ENCODE data around the gene FADS1.

The FADS1 gene

DNA sequence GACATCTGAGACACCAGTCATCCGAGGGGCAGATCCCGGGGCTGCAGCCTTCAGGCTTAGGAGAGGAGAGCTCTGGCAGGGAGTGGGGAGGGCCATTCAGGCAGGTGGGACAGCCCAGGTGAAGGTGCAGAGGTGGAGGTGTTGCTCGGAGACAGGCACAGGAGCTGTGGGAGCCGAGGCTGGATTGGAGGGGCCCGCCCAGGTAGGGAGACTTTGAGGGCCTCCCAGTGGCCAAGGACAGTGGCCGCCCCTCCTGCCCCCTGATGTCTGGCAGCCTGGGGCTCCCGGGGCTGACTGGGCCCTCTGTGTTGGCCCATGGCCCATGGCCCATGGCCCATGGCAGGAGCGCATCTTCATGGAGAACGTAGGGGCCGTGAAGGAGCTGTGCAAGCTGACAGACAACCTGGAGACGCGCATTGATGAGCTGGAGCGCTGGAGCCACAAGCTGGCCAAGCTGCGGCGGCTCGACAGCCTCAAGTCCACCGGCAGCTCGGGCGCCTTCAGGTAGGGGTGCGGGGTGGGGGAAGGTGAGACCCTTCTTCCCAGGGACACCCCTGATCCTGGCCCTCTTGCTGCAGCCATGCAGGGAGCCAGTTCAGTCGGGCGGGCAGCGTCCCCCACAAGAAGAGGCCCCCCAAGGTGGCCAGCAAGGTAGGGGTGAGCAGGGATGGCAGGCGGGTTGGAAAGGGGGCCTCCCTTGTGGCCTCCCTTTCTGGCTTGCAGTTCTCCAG is 37.7 kb downstream of the FADS1 start:
- in situ Hi-C loops (cut with MboI; ENCODE audit: low sequenced_read_pairs) = no loop called here

DNA sequence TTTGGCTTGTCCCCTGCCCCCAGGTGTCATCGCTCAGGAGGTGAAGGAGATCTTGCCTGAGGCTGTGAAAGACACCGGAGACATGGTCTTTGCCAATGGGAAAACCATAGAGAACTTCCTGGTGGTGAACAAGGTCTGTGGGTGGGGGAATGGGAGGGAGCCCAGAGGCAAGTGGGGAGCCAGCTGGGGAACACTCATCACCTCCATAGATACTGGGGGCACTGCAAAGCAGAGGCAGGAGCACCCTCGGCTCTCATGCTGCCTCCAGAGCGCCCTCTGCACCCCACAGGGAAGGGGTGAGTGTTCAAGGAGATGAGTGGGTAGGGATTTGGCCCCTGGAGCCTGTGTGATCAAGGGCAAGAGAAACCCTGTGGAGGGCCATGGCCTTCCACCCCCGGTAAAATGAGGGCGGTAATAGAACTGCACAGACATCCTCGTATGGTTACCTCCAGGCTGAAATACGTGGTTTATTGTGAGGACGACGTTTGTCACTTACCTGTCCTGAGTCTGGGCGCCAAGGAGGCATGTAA is 38.4 kb downstream of the FADS1 start:
- in situ Hi-C loops (cut with MboI; ENCODE audit: low sequenced_read_pairs) = no loop called here

DNA sequence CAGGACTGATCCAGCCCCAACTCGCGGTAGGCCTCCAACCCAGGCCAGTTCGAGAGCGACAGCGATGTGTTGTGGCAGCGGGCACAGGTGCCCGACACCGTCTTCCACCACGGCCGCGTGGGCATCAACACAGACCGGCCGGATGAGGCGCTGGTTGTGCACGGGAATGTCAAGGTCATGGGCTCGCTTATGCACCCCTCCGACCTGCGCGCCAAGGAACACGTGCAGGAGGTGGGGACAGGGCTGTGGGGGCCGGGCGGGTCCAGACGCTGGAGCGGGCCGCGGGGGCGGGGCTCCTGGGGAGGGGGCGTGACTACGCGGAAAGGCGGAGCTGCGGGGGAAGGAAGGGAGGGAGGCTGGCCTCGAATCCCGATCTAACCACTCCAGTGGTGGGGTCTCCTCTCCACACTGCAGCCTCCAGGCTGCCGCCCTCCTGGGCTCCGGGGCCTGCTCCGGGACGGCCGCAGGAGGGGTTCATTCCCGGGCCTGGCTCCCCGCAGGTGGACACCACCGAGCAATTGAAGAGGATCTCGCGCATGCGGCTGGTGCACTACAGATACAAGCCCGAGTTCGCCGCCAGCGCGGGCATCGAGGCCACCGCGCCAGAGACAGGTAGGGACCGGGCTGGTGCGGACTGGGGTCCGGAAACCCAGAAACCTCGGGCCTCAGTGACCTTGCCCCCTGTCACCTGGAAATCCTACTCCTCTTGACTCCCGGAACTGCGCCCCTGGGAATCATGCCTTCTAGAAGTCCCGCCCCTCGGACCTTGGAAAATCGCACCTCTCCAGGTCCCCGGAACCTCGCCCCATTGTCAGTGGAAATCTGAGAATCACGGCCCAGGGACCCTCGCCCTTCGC is 39.3 kb downstream of the FADS1 start:
- in situ Hi-C loops (cut with MboI; ENCODE audit: low sequenced_read_pairs) = no loop called here

DNA sequence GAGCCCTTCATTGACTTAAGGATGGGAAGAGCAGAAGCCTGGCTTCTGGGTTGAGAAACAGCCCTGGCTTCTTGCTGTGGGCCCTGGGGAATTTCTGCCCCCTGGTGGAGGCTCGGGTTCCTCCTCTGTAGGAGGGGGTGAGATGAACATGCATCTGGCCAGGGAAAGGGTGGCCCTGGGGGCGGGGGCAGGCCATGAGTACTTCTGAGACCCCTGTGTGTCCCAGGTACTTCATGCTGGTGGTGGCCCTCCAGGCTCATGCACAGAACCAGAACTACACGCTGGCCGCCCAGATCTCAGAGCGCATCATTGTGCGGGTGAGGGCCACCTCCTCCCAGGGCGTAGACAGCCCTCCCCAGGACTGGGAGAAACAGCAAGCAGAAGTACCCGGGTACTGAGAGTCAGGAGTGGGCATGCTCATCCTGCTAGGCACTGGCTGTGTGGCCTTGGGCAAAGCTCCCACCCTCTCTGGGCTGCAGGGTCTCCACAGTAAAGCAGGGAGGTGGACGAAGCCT is 40.2 kb downstream of the FADS1 start:
- in situ Hi-C loops (cut with MboI; ENCODE audit: low sequenced_read_pairs) = no loop called here

DNA sequence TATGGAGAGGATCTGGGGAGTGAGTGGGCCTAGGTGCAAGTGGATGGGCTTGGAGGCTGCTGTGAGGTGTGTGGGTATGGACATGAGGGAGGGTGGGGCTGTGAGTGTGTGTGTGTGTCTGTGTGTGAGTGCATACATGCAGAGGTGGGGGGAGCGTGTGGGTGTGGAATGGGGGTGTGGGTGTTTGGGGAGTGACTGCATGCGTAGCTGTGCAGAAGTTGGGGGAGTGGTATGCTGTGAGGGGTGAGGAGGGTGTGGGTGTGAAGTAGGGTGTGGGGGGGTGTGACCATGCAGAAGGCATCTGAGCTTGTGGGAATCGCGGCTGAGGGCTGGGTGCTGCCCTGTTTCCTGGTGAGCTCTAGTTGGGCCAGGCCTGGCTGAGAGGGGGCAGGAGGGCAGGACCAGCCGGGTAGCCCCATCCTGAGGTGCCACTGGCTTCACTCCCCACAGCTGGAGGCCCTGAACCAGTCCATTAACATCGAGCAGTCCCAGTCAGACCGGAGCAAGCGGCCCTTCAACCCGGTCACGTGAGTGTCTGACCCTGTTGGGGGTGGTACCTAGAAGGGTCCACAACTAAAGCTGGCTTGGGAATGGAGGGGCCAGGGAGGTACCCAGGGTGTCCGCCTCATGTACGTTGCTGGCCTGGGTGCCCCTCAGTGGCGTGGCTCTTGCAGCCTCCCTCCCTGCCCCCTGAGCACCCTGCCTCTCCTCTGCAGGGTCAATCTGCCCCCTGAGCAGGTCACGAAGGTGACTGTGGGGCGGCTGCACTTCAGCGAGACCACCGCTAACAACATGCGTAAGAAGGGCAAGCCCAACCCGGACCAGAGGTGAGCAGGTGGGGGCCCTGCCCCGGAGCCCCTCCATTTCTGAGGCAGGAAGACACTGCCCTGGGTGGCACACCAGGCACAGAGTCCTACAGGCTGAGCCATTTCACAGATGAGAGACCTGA is 40.9 kb downstream of the FADS1 start:
- in situ Hi-C loops (cut with MboI; ENCODE audit: low sequenced_read_pairs) = no loop called here

DNA sequence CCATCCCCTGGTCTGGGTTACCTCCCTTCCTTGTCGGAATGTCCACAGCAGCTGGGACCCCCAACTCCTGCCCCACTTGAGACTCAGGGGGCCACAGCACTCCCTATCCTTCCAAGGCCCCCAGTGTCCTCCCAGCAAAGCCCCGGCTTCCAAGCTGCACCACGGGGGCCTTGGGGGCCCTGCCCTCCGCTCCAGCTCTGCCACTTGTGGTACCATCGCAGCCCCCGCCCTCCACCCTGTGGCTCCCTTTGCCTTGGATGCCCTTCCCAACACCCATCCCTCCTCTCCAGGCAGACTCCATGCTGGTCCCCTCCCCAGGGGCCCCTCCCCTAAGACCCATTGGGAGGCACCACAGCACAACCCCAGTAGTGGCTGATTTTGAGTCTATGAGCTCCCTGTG is 41.7 kb downstream of the FADS1 start:
- in situ Hi-C loops (cut with MboI; ENCODE audit: low sequenced_read_pairs) = no loop called here

DNA sequence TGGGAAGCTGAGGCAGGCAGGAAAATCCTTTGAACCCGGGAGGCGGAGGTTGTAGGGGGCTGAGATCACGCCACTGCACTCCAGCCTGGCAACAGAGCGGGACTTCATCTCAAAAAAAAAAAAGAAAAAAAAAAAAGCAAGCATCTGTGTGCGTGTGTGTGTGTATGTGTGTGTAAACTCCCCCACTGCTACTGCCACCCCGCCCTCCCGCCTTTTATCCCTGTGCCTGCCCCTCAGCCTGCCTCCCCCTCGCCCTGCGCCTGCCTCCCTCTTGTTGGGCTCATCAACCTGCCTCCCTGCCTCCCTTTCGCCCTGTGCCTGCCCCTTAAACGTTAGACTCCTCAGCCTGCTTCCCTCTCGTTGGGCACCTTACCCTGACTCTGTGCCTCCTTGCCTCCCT is 42.4 kb downstream of the FADS1 start:
- in situ Hi-C loops (cut with MboI; ENCODE audit: low sequenced_read_pairs) = no loop called here

DNA sequence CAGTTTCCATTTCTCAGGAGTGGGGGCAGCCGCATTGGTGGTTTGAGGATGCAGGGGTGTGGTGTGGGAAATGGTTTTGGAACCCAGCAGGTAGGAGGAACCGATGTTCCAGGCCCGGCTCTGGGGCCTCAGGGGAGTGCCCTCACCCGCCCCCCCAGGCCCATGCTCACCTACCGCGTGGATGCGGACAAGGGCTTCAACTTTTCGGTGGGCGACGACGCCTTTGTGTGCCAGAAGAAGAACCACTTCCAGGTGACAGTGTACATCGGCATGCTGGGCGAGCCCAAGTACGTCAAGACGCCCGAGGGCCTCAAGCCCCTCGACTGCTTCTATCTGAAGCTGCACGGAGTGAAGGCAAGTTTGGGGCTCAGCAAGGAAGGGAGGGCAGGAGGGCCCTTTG is 43.0 kb downstream of the FADS1 start:
- in situ Hi-C loops (cut with MboI; ENCODE audit: low sequenced_read_pairs) = no loop called here

DNA sequence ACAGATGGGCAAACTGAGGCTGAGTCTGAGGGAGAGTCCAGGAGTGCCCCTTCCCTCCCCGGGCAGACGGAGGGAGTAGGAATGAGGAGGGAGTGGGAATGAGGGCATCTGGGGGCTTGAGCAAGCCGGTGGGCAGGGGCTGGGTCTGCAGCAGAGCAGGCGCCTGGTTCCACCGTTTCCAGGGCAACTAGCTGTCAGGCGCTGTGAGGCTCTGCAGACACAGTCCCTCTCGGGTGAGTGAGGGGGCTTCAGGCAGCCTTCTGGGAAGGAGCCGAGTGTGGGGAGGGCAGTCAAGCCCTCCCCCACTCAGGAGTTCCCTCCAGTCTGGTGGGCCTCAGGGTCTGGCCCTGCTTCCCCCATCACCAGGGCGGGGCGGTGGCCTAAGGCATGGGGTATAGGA is 43.4 kb downstream of the FADS1 start:
- in situ Hi-C loops (cut with MboI; ENCODE audit: low sequenced_read_pairs) = no loop called here

DNA sequence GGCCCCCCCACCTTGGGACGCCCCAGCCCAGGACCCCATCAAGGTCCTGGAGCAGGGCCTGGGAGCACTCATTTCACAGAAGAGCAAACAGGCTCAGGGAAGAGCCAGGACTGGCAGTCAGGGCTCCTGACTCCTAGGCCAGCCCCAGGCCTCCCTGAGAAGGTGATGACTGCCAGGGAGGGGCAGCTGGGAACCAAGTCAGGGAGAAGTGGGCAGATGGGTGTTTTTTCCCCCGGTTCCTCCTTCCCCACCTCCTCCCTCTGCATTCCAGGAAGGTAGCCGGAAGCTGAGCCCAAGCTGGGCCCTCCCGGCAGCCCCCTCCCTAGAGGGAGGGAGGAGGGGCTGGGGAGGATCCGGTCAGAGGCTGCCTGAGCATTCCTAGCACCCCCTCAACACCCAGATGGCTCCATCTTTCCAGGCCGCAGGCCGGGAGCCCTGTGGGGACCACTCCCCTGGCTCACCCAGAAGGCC is 44.8 kb downstream of the FADS1 start:
- in situ Hi-C loops (cut with MboI; ENCODE audit: low sequenced_read_pairs) = no loop called here

DNA sequence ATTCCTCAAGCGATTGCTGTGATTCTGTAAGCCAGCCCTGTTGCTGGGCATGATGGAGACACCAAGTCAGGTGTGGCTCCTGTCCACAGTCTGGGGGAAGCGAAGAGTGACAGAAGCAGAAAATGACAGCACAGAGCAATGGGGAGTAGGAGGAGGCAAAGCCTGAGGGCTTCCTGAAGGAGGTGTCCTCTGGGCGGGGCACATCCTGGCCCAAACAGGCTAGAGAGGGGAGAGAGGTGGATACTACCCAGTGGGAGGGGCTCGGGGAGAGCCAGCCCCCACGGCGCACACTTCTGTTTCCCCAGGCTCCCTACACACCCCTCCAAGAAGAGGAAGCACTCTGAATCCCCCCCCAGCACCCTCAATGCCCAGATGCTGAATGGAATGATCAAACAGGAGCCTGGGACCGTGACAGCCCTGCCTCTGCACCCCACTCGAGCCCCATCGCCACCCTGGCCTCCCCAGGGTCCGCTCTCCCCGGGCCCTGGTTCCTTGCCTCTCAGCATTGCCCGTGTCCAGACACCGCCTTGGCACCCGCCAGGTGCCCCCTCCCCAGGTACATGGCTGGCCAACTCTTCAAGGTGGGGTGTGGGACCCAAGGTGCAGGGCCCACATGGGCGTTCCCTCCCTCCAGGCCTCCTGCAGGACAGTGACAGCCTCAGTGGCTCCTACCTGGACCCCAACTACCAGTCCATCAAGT is 45.5 kb downstream of the FADS1 start:
- in situ Hi-C loops (cut with MboI; ENCODE audit: low sequenced_read_pairs) = no loop called here

DNA sequence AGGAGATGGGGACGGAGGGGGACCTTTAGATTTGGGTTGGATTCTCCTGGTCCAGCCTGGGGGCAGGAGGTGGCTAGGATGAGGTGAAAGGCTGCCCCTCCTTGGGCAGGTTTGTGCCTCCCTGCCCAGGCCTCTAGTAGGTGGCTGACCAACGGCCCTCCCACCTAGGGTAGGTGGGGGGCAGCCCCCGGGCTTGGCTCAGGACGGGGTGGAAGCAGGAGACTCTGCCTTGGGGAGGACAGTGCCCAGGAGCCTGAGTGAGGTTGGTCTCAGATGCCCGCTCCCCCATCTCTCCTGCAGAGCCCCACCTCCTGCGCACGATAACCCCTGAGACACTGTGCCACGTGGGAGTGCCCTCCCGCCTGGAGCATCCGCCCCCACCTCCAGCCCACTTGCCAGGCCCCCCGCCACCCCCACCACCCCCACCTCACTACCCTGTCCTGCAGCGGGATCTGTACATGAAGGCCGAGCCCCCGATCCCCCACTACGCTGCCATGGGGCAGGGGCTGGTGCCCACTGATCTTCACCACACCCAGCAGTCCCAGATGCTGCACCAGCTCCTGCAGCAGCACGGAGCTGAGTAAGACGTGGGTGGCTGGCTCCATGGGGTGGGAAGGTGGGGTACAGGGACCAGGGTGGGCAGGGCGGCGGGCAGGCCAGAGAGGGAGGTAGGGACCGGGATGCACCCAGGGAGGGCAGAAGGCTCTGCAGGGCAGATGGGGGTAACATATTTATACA is 46.7 kb downstream of the FADS1 start:
- in situ Hi-C loops (cut with MboI; ENCODE audit: low sequenced_read_pairs) = no loop called here

DNA sequence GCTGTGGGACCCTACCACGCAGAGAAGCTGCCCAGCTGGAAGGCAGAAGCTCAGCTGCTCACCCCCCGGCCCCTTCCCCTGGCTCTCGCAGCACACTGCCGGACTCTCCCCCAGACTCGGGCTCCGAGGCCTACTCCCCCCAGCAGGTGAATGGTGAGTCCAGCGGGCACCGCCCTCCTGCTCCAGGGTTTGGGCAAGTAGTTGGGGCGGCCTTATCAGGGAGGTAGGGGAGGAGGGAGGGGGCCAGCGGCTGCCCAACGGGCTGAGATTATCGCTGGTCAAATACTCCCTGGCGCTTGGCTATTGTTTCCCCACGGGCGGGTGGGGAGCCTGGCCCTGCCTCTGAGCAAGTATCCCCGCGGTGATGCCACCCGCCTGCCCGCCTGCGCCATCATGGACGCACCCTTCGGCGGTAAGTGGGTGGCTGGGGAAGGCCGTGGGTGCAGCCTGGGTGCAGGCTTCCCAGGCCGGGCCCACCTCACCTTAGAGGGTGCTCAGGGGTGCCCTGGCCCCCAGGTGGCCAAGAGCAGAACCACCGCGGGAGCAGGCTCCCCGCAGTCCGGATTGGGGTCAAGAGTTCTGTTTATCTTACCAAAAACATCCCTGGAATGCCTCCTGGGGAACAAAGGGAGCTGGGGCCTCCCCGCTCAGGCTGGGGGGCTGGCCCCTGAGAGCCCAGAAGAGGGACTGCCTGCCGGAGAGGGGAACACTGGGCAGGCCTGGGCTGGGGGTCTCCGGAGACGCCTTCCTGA is 47.5 kb downstream of the FADS1 start:
- in situ Hi-C loops (cut with MboI; ENCODE audit: low sequenced_read_pairs) = no loop called here

DNA sequence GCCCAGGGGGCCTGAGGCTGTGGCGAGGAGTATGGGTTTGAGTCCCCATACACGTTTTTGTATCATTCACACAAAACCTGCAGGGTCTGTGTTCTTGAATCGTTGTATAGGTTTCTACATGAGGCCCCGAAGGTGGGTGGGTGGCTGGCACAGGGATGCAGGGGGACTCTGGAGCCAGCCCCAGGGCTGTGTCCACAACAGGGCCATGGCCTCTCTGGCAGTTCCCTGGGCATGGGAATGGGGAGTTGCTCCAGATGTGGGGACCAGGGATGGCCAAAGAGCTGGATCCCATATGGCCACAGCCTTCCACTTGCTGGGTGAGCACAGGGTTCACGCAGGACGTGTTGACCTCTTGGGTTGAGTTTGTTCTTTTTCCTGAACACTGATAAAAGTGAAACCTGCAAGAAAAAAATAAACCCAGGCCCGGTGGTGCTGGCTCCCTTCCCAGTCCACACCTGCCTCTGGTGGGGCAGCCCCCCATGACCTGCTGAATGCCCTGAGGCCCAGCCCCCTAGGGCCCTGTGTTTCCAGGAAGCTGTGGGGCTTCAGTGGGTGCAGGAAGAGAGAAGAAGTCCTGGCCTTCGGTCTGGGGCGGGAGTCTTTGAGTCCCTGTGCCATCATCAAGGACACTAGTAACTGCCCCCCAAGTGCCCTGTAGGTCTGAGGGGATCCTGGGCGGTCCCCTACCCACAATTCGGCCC is 48.3 kb downstream of the FADS1 start:
- in situ Hi-C loops (cut with MboI; ENCODE audit: low sequenced_read_pairs) = no loop called here

DNA sequence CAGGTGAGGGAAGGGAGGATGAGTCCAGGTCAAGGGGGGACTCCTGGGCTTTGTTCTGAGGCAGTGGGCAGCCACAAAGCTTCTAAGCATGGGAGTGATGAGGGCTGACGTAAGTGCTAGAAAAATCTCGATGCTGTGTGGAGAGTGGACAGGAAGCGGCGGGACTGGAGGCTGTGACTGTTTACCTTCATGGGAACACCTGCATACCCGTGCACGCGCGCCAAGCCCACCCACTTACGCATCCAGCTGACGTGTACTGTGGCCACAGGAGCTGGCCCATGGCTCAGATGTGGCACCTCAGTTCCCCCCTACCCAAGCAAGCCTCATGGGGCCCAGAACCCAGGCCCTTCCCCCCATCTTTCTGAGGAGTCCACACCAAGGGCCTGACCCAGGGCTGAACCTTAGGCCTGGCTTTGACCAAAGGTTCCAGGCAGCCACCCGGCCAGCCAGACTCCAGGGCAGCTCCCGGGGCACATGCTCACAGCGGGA is 50.4 kb downstream of the FADS1 start:
- in situ Hi-C loops (cut with MboI; ENCODE audit: low sequenced_read_pairs) = no loop called here

DNA sequence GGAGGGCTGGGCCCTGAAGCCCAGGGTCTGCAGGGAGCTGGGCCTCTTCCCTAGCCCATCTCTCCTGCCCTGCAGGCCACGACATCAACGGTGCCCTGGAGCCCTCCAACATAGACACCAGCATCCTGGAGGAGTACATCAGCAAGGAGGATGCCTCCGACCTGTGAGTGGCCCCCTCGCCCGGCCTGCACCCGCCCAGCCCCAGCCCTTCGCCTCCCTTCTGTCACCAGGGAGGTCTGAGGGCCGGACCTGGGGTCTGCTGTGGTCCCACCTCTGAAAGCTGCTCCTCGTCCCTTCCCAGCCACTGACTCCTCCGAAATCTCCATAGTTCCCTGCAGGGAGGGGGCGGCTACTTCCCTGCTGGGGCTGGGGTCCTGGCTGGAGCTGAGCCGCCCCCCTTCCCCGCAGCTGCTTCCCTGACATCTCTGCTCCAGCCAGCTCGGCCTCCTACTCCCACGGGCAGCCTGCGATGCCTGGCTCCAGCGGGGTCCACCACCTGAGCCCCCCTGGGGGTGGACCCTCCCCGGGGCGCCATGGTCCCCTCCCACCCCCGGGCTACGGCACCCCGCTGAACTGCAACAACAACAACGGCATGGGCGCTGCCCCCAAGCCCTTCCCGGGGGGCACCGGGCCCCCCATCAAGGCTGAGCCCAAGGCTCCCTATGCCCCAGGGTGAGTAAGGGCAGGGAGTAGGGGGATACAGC is 51.1 kb downstream of the FADS1 start:
- in situ Hi-C loops (cut with MboI; ENCODE audit: low sequenced_read_pairs) = no loop called here

DNA sequence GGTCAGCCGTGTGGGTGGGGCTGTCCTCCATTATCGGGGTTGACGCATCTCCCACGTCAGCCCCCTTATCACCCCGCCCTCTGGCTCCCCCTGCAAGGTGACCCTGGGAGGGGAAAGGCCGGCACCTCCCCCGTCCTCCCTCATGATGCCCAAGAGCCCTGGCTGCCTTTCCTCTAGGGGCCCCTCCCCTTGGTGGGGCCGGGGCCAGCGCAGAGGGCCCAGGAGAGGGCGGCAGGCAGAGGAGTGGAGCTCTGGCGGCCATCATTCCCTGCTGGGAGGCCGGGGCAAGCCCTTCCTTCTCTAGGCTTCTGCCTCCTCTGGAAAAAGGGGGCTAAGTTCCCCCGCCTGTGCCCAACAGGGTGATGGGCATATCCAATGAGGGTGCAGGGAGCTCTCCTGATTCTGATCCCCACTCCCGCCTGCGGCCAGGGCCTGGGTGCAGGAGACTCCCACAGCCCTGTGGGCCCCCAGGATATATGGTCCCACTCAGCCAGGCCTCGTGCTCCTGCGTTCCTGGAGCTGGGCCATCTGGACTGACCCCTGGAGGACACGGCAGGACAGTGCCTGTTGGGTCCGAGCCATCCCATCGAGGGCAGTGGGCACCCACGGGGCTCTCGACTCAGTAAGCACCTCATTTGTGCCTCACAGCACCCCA is 52.1 kb downstream of the FADS1 start:
- in situ Hi-C loops (cut with MboI; ENCODE audit: low sequenced_read_pairs) = no loop called here
